Measurements from ENCODE around the gene VAX1.
A peak's percentile ranks its signal among the peaks of the same experiment; 100 is the strongest.
"Not testable (repeated sequence)": the region's sequence is repeated elsewhere in the genome, so short reads cannot be mapped to it uniquely, and the experiment has no call there.

The VAX1 gene

GRCh38 chr10:117137911-117138642 lies at the start of gene VAX1:
TSS of gene VAX1 (minus strand) at chr10:117138270. CDS start at chr10:117138056, 214 bp downstream.
- no peak for DNase-seq

GRCh38 chr10:117186832-117187615 lies 49.0 kb upstream of the VAX1 start:
- no peak for DNase-seq

GRCh38 chr10:117185817-117186216 lies 47.7 kb upstream of the VAX1 start:
- DNase-seq = not testable (repeated sequence)

GRCh38 chr10:117184821-117185220 lies 46.8 kb upstream of the VAX1 start:
- no peak for DNase-seq

GRCh38 chr10:117184296-117184695 lies 46.2 kb upstream of the VAX1 start:
- DNase-seq = no peak

- no peak for DNase-seq
Observed at GRCh38 chr10:117178190-117178589, 40.1 kb upstream of the VAX1 start.

- peak; percentile 79 for DNase-seq
Observed at GRCh38 chr10:117175901-117176534, 37.9 kb upstream of the VAX1 start.

- peak; percentile 38 for DNase-seq
Observed at GRCh38 chr10:117175215-117175900, 37.3 kb upstream of the VAX1 start.

- DNase-seq = peak; percentile 82
Observed at GRCh38 chr10:117174439-117175214, 36.6 kb upstream of the VAX1 start.

GRCh38 chr10:117170244-117170643 lies 32.2 kb upstream of the VAX1 start:
- DNase-seq = no peak

GRCh38 chr10:117169480-117169879 lies 31.4 kb upstream of the VAX1 start:
- no peak for DNase-seq

- DNase-seq = no peak
Observed at GRCh38 chr10:117168729-117169128, 30.7 kb upstream of the VAX1 start.

GRCh38 chr10:117167789-117168674 lies 30.0 kb upstream of the VAX1 start:
- DNase-seq = peak; percentile 72

GRCh38 chr10:117167346-117167788 lies 29.3 kb upstream of the VAX1 start:
- no peak for DNase-seq

GRCh38 chr10:117166418-117167345 lies 28.6 kb upstream of the VAX1 start:
- DNase-seq = no peak

GRCh38 chr10:117165538-117166417 lies 27.7 kb upstream of the VAX1 start:
- no peak for DNase-seq

GRCh38 chr10:117164592-117165537 lies 26.8 kb upstream of the VAX1 start:
- no peak for DNase-seq

All from stimulated activated CD4-positive, alpha-beta T cell treated with anti-CD3 and anti-CD28 coated beads, Interleukin-12 subunit alpha, Interleukin-12 subunit beta, amount 100 ng/mL, for 4 hours (primary cell).